Left lung (tissue), 10 donors: ENCODE measurements around the gene YY1. TPM values are rescaled to one million over a fixed set of nuclear protein-coding genes. Genes with fewer than 3 reads are reported as not detected.

Experiments used
- ATAC-seq: fragments of 200-7000 bp; cut with Tn5 transposase; one replicate; pipeline ENCODE4 v1.9.1; 2020; ENCODE audit warnings: moderate library complexity
- DNase-seq, 4 donors: peaks; one replicate each; pipeline ENCODE4 v3.0.0-alpha.2; 2013 to 2020
- H3K27ac ChIP-seq, 2 donors: fragments of 200-600 bp; sonication (generic) in 1 of 2; one replicate each; pipeline versions ENCODE4 v1.5.0 to v1.8.0; 2020 to 2021
- H3K27me3 ChIP-seq, 2 donors: fragments of 200-600 bp; sonication (generic) in 1 of 2; one replicate each; pipeline versions ENCODE4 v1.5.0 to v1.8.0; 2020 to 2021
- H3K36me3 ChIP-seq, 2 donors: fragments of 200-600 bp; sonication (generic) in 1 of 2; one replicate each; pipeline versions ENCODE4 v1.5.0 to v1.8.0; 2020 to 2021
- H3K4me1 ChIP-seq, 2 donors: fragments of 200-600 bp; one replicate each; pipeline ENCODE4 v1.8.0; 2021
- H3K4me3 ChIP-seq, 2 donors: fragments of 200-600 bp; sonication (generic) in 1 of 2; one replicate each; pipeline versions ENCODE4 v1.5.0 to v1.8.0; 2020 to 2021; ENCODE audit warnings: mild to moderate bottlenecking in 1 of 2
- H3K9me3 ChIP-seq, 2 donors: fragments of 200-600 bp; sonication (generic) in 1 of 2; one replicate each; pipeline versions ENCODE4 v1.5.0 to v1.8.0; 2020 to 2021
- CTCF ChIP-seq, 2 donors: fragments of 200-600 bp; sonication (generic) in 1 of 2; IDR thresholded peaks; one replicate each; pipeline versions ENCODE4 v1.5.0 to v1.8.0; 2021; ENCODE audit warnings: antibody characterized with exemption in 2 of 2
- intact Hi-C, 2 donors: fragments of 100-400 bp; cut with DNase I; formaldehyde crosslinking; loops; one replicate each; pipeline versions ENCODE4 v1.11.2 to v1.14.2; 2022
- polyA plus RNA-seq, 6 donors: library from polyadenylated mRNA; unstranded; fragments of 120-200 nt; gene quantifications; one replicate each; pipeline ENCODE4 v1.2.1, GENCODE V29; 2013; ENCODE audit not compliant: insufficient read length in 6 of 6
- total RNA-seq, 2 donors: library from RNA; stranded (reverse); fragmentation: NEBNext Ultra II Directional; extraction: Animal tissue kit (Norgen Biotek cat#: 25700); gene quantifications; one replicate each; pipeline ENCODE4 v1.2.1, GENCODE V29; 2021
- donor health status: DM: no; HTN: yes; CAD: no.
- donor health status: DM: no; HTN: no; CAD: no.

Gene YY1
- total and polyA plus RNA-seq, 8 donors = 57.4 to 129 (median 119) TPM

DNA sequence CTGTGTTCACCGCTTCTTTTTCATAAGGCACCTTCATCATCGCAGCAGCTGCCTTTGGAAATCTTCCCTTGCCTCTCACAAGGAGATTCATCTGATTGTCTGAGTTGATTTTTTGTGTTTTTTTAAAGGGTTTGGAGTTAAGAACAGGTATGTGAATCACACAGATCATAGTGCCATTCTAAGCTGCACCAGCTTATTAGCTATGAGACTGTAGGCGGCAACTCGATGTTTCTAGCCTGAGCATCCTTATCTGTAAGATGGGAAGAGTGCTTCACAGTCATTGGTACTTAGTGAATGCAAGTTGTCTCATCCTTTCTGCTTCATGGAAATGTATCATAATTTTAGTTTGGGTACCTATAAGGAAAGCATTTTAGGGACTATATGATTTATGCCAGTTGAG lies 35.3 kb downstream of the YY1 start:
- Histone ChIP-seq H3K9me3 (no peaks in the 10 kb centered on the region), H3K27ac (peak overlapping the region in 1 of 2 donors; percentile 33), H3K36me3 (peaks cover 0 to 21% of the 10 kb centered on the region in 2 donors), H3K27me3 (no peaks in the 10 kb centered on the region), H3K4me3 (no peak overlapping the region), H3K4me1 (peaks cover 9 to 61% of the 10 kb centered on the region in 2 donors)
- DNase-seq = no peak
- no peak for TF ChIP-seq CTCF (IDR thresholded peaks at IDR 0.05)
- no peak for ATAC-seq
- intact Hi-C loops = no loop called here

GRCh38 chr14:100275214-100275613 lies 36.3 kb downstream of the YY1 start:
- H3K4me3 ChIP-seq = no peak overlapping the region
- ATAC-seq (no peak), DNase-seq (no peak)
- no peaks in the 10 kb centered on the region for H3K27me3 ChIP-seq
- peaks cover 10 to 69% of the 10 kb centered on the region in 2 donors for H3K4me1 ChIP-seq
- no peak overlapping the region for H3K27ac ChIP-seq
- TF ChIP-seq CTCF (IDR thresholded peaks at IDR 0.05) = no peak
- no peaks in the 10 kb centered on the region for H3K9me3 ChIP-seq
- peaks cover 0 to 21% of the 10 kb centered on the region in 2 donors for H3K36me3 ChIP-seq
- intact Hi-C loops = no loop called here

DNA sequence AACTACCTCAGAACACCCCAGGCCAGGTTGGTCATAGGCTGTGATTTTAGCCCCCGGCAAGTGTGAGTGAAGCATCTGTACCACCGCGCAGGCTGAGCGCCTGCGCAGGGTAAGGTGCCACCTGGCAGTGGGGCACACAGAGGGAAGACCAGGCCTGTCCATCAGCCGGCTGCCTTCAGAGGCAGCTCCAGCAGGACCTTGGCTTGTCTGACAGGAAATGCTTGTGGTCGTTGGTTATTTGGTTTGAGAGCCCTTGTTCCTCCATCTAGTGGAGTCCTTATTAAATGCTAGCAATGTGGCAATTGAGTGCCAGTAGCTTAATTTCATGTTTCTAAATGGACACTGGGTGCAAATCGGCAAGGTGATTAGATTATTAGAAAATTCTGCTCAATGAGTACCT lies 39.8 kb downstream of the YY1 start:
- Histone ChIP-seq H3K36me3 (peaks cover 0 to 21% of the 10 kb centered on the region in 2 donors), H3K27ac (peak overlapping the region in 1 of 2 donors; percentile 33), H3K9me3 (no peaks in the 10 kb centered on the region), H3K27me3 (no peaks in the 10 kb centered on the region), H3K4me1 (peaks cover 16 to 68% of the 10 kb centered on the region in 2 donors), H3K4me3 (no peak overlapping the region)
- DNase-seq = peak in 2 of 4 donors; percentile 29 to 69
- intact Hi-C loops = no loop called here
- peak; percentile 75 for ATAC-seq
- TF ChIP-seq CTCF (IDR thresholded peaks at IDR 0.05) = no peak

DNA sequence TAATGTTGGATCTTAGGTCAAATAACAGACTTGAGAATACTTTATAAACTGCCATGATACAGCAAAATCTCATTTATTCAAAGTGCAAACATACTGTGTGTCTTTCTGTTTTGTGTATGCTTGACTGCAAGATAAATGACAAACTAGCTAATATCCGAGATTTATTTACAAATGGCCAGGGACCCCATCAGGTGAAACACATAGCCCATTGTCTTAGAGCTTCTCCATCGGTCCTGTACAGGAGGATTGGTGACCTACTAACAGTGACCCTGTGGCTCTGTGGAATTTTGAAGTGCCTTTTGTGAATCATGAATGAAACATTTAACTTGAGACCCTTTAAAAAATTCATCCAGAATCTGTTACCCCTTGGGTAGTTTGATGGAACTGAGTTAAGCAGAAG lies 40.2 kb downstream of the YY1 start:
- Histone ChIP-seq H3K27me3 (no peaks in the 10 kb centered on the region), H3K4me3 (no peak overlapping the region), H3K36me3 (peaks cover 0 to 21% of the 10 kb centered on the region in 2 donors), H3K9me3 (no peaks in the 10 kb centered on the region), H3K27ac (peak overlapping the region in 1 of 2 donors; percentile 33), H3K4me1 (peaks cover 16 to 68% of the 10 kb centered on the region in 2 donors)
- intact Hi-C loops = no loop called here
- ATAC-seq = no peak
- DNase-seq = no peak
- no peak for TF ChIP-seq CTCF (IDR thresholded peaks at IDR 0.05)

GRCh38 chr14:100279563-100279962 lies 40.6 kb downstream of the YY1 start:
- ATAC-seq = no peak
- peak overlapping the region in 1 of 2 donors; percentile 18 for H3K27ac ChIP-seq
- no peak for TF ChIP-seq CTCF (IDR thresholded peaks at IDR 0.05)
- no peaks in the 10 kb centered on the region for H3K9me3 ChIP-seq
- no peak for DNase-seq
- H3K4me3 ChIP-seq = no peak overlapping the region
- intact Hi-C loops = no loop called here
- no peaks in the 10 kb centered on the region for H3K27me3 ChIP-seq
- peaks cover 0 to 21% of the 10 kb centered on the region in 2 donors for H3K36me3 ChIP-seq
- H3K4me1 ChIP-seq = peaks cover 17 to 72% of the 10 kb centered on the region in 2 donors
